Measurements from ENCODE around the gene MIOS.

DNA sequence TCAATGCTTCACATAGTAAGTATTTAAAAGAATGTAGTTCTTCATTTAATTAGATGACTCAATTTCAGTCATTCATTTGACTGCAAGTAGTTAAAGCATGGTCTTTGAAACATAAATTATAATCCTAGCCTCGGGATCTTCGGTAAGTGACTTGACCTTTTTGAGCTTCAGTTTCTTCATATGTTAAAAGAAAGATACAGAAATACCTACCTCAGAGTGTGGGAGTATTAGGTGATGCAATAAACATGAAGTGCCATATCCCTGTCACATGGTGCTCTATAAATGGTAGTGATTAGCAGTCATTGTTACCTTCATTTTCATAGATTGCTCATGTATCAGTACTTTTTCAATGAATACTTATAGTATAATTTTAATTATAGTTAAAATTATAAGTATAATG is 42.6 kb downstream of the MIOS start:
- TF ChIP-seq CTCF (conservative IDR thresholded peaks at IDR 0.05; ENCODE audit: low read depth, low read length), result no peak
- no peak for TF ChIP-seq EZH2phosphoT487 (IDR thresholded peaks at IDR 0.05; ENCODE audit: borderline replicate concordance, low read length)
